HuH-7.5 (cell line): Measurements from ENCODE around the gene RRP1.
"Not testable (repeated sequence)": the region's sequence is repeated elsewhere in the genome, so short reads cannot be mapped to it uniquely, and the experiment has no call there.

Experiments
- DNase-seq: peaks from one replicate; pipeline ENCODE4 v3.0.0; 2011; ENCODE audit warnings: low spot score

The RRP1 gene

GRCh38 chr21:43842742-43843141 lies 53.4 kb downstream of the RRP1 start:
- DNase-seq, result no peak

DNA sequence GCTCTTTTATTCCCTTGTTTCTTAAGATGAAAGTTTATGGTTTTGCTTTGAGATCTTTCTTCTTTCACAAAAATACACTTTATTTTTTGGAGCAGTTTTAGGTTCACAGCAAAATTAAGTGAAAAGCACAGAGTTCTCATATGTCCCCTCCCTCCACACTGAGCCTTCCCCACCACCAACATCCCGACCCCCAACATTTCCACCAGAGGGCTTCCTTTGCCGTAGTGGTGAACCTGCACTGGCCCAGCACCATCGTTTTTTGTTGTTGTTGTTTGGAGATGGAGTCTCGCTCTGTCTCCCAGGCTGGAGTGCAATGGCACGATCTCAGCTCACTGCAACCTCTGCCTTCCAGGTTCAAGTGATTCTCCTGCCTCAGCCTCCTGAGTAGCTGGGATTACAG lies 55.5 kb downstream of the RRP1 start:
- DNase-seq, result not testable (repeated sequence)

DNA sequence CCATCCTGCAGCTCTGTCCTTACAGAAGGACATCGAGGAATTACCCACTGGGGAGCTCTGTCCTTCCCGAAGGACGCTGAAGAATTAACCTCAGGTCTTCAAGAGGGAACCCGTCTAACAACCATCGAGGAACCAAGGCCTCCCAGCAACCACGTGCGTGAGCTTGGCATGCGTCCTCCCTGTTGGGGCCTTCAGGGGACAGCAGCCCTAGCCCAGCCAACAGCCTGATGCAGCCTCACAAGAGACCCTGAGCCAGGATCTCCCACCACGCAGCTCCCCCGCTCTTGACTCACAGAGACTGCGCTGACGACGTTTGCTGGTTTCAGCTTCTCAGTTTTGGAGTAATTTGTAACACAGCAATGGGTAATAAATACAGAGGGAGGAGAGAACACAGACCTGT lies 56.0 kb downstream of the RRP1 start:
- DNase-seq, result no peak

GRCh38 chr21:43846430-43846829 lies 57.1 kb downstream of the RRP1 start:
- DNase-seq, result no peak

- DNase-seq, result no peak
These were observed 57.9 kb downstream of the RRP1 start for GRCh38 chr21:43847301-43847700.

DNA sequence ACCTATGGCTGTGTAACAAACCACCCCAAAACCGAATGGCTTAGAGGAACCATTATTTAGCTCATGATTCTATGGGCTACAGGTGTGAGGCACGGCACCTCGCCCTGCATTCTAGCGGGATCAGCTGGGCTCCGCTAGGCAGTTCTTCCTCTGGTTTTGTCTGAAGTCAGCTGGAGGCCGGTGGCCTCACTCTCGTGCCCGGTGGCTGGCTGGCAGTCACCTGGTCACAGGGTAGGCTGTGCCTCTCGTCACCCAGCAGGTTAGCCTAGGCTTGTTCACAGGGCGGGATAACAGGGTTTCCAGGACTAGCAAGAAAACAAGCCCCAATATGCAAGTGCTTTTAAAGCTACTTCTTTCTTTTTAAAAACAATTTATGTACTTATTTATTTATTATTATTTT lies 59.4 kb downstream of the RRP1 start:
- no peak for DNase-seq

DNA sequence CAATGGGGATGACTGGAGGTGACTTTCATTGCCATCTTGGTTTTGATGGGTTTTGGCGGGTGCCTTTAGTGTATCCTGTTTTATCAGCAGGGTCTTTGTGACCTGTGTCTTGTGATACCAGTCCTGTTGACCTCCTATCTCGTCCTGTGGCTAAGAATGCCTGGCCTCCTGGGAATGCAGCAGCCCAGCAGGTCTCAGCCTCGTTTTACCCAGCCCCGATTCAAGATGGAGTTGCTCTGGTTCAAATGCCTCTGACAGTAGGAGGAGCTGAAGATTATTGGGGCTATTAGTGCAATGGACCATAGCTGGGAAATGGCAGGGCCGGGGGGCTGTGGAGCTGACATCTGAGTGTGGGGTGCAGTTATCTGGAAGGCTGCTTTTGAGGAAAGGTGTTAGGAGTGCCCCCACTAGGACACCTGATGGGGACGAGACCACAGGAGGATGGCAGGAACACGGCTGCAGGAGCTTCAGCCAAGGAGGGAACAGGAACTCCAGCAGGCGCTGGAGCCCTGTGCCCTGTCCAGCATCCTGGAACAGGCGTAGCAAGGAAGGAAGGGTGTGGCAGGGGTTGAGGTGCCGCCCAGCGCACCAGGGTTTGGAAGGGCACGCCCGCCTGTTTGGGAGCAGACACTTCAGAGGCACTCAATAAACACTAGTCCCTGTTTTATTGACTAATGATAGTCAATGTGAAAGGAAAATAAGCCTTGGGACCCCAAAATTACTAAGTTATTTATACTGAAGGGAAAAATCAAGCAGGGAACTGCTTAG lies 60.3 kb downstream of the RRP1 start:
- DNase-seq, result no peak

DNA sequence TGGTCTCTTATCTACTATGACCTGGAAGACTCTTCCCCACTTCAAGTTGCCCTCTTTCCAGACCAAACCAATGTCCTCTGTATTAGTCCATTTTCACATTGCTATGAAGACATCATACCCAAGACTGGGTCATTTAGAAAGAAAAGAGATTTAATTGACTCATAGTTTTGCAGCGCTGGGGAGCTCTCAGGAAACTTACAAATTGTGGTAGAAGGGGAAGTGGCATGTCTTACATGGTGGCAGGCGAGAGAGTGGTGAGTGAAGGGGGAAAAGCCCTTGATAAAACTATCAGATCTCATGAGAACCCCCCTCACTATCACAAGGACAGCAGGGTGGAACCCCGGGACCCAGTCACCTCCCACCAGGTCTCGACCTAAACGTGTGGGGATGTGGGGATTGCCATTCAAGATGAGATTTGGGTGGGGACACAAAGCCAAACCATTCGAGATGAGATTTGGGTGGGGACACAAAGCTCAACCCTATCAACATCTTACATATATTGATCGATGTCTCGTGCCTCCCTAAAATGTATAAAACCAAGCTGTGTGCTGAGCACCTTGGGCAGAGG lies 61.4 kb downstream of the RRP1 start:
- DNase-seq, result no peak

DNA sequence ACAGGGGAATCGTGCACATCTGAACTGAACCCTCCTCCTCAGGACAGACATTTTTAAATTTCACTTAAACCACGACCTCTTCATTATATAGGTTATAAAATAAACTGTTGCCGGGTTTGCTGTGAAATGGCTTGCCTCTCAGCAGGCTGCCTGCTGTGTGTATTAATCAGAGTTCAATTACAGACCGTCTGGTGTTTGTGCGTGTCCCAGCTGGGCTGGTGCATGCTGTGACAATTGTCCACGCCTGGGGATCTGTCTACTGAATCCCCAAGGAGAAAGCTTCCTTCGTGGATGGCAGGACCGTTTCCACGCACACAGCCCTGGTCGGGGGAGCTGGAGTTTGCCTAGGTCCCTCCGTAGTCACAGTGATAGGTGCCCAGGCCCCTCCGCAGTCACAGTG lies 62.2 kb downstream of the RRP1 start:
- DNase-seq, result no peak

GRCh38 chr21:43853851-43854772 lies 64.7 kb downstream of the RRP1 start:
- DNase-seq, result no peak
